K562 (cell line): Measurements from ENCODE around the gene POLN. TPM values are rescaled to one million over a fixed set of nuclear protein-coding genes. Genes with fewer than 3 reads are reported as not detected.

ENCODE experiments used
- SIX5 ChIP-seq, 2 experiments: IDR thresholded peaks; 2 replicates each; pipeline ENCODE4 v1.6.1; 2011; ENCODE audit warnings: low read length in 2 of 2, borderline replicate concordance in 1 of 2, low read depth in 1 of 2, mild to moderate bottlenecking in 1 of 2, moderate library complexity in 1 of 2; ENCODE audit not compliant: insufficient read depth in 1 of 2
- ZNF318 ChIP-seq, 2 experiments: fragments of 450-650 bp; IDR thresholded peaks; 2 replicates each; pipeline ENCODE4 v1.6.1; 2016; ENCODE audit warnings: mild to moderate bottlenecking in 2 of 2, borderline replicate concordance in 1 of 2, low read depth in 1 of 2, moderate library complexity in 1 of 2
- polyA plus RNA-seq, 8 experiments: library from polyadenylated mRNA; depleted of rRNA in 4 of 8; stranded (reverse) in 5 of 8; unstranded in 3 of 8; fragments of >200 nt; fragmentation: Nextera tagmentation in 2 of 8; fragmentation: Illumina TruSeq in 1 of 8; extraction: Ambion mirVana in 2 of 8; extraction: Trizol in 1 of 8; gene quantifications; 2 replicates each; pipeline versions ENCODE4 v1.2.1 to v1.2.3, GENCODE V29; 2011 to 2014; ENCODE audit warnings: inconsistent platforms in 1 of 8, missing spikeins in 1 of 8
- total RNA-seq, 7 experiments: library from RNA; depleted of rRNA in 6 of 7; stranded (reverse); fragments of >200 nt in 6 of 7; fragmentation: Illumina TruSeq in 2 of 7; extraction: Trizol in 2 of 7; gene quantifications; 2 replicates each; pipeline versions ENCODE4 v1.2.1 to v1.2.3, GENCODE V29; 2011 to 2021; ENCODE audit warnings: low replicate concordance in 1 of 7

POLN gene
- total and polyA plus RNA-seq, 9 of the 15 experiments (the other 6 are each of a cell fraction or from before 2014, with no cell fraction given) = 0.08 to 0.91 (median 0.32) TPM

GRCh38 chr4:2068566-2068965 is 173.4 kb downstream of the POLN start (continued):
- TF ChIP-seq ZNF318 (IDR thresholded peaks at IDR 0.05; ENCODE audit: borderline replicate concordance in 1 of 2, low read depth in 1 of 2) (no peak), SIX5 (IDR thresholded peaks at IDR 0.05; ENCODE audit: borderline replicate concordance in 1 of 2, insufficient read depth in 1 of 2, low read depth in 1 of 2, low read length in 2 of 2) (no peak)
